SKM-1 treated with dmso at 0.1 percent for 144 hours (cell line): ENCODE measurements around the gene GNG10.
A peak's percentile ranks its signal among the peaks of the same experiment; 100 is the strongest.
"Not testable (repeated sequence)": the region's sequence is repeated elsewhere in the genome, so short reads cannot be mapped to it uniquely, and the experiment has no call there.

ENCODE experiments used
- DNase-seq: peaks from one replicate; lab custom pipeline; 2025; ENCODE audit not compliant: unreplicated experiment; lab: John Stamatoyannopoulos, UW

GNG10 gene

GRCh38 chr9:111661150-111661801, at the start of gene GNG10:
GNG10 (plus strand) TSS chr9:111661605; CDS start chr9:111661635, 30 bp downstream.
- no peak for DNase-seq

GRCh38 chr9:111613436-111614040, 47.9 kb upstream of the GNG10 start:
- no peak for DNase-seq

GRCh38 chr9:111615928-111616327, 45.5 kb upstream of the GNG10 start:
- DNase-seq = no peak

GRCh38 chr9:111617349-111617748, 44.1 kb upstream of the GNG10 start:
- DNase-seq = not testable (repeated sequence)

- no peak for DNase-seq
Measured at GRCh38 chr9:111621895-111622480, 39.4 kb upstream of the GNG10 start.

GRCh38 chr9:111622626-111623025, 38.8 kb upstream of the GNG10 start:
- no peak for DNase-seq

GRCh38 chr9:111627260-111627963, 34.0 kb upstream of the GNG10 start:
- DNase-seq = no peak

- DNase-seq = no peak
Measured at GRCh38 chr9:111628411-111628810, 33.0 kb upstream of the GNG10 start.

- DNase-seq = no peak
Measured at GRCh38 chr9:111630182-111630963, 31.0 kb upstream of the GNG10 start.

GRCh38 chr9:111630964-111631213, 30.5 kb upstream of the GNG10 start:
- DNase-seq = no peak

- DNase-seq = peak; percentile 85
Measured at GRCh38 chr9:111631214-111631971, 30.0 kb upstream of the GNG10 start, which contains the start of gene DNAJC25. DNAJC25 (plus strand) TSS chr9:111631334; CDS start chr9:111631408, 74 bp downstream.

- peak; percentile 12 for DNase-seq
Measured at GRCh38 chr9:111632060-111632459, 29.3 kb upstream of the GNG10 start.

- no peak for DNase-seq
Measured at GRCh38 chr9:111632695-111633388, 28.6 kb upstream of the GNG10 start.

GRCh38 chr9:111633389-111633736, 28.0 kb upstream of the GNG10 start:
- DNase-seq = no peak

- DNase-seq = no peak
Measured at GRCh38 chr9:111634860-111635259, 26.5 kb upstream of the GNG10 start.

- DNase-seq = no peak
Measured at GRCh38 chr9:111637421-111637950, 23.9 kb upstream of the GNG10 start.

- no peak for DNase-seq
Measured at GRCh38 chr9:111644195-111644772, 17.1 kb upstream of the GNG10 start.

GRCh38 chr9:111645806-111646205, 15.6 kb upstream of the GNG10 start:
- no peak for DNase-seq

GRCh38 chr9:111646417-111646816, 15.0 kb upstream of the GNG10 start:
- DNase-seq = no peak
